SK-N-SH (cell line): ENCODE data around the gene SV2A. TPM values are rescaled to one million over a fixed set of nuclear protein-coding genes. Genes with fewer than 3 reads are reported as not detected.
A peak's percentile ranks its signal among the peaks of the same experiment; 100 is the strongest.

ENCODE experiments used
- CTCF ChIA-PET: fragments of 300-600, 350-600 bp; formaldehyde crosslinking; extraction: SDS; loops from one replicate; lab custom pipeline; 2021; lab: Yijun Ruan, JAX
- POLR2A ChIA-PET: fragments of 350-600 bp; sonication (Branson Sonifier 250); formaldehyde crosslinking; extraction: SDS; loops from one replicate; lab custom pipeline; 2020; ENCODE audit warnings: antibody characterized with exemption, inconsistent platforms; lab: Yijun Ruan, JAX
- DNase-seq: peaks from one replicate; pipeline ENCODE4 v3.0.0; 2012
- H2AFZ ChIP-seq: fragments of 200-600 bp; sonication (generic); 2 replicates; pipeline ENCODE4 v1.8.1; 2016; ENCODE audit warnings: antibody characterized with exemption, mild to moderate bottlenecking, low read depth
- H3F3A ChIP-seq: fragments of 200-600 bp; sonication (generic); replicated peaks from 2 replicates; pipeline ENCODE3; 2016; ENCODE audit warnings: antibody characterized with exemption, mild to moderate bottlenecking; ENCODE audit not compliant: insufficient read depth
- H3K27ac ChIP-seq, 2 experiments: fragments of 200-500 bp in 1 of 2; fragments of 200-600 bp in 1 of 2; sonication (Bioruptor generic) in 1 of 2; sonication (generic), shearing (Covaris generic) in 1 of 2; 2 replicates each; pipeline versions ENCODE4 v1.5.1 to v1.6.1; 2014 to 2016; ENCODE audit warnings: low read depth in 2 of 2, inconsistent platforms in 1 of 2, low read length in 1 of 2, mild to moderate bottlenecking in 1 of 2, mixed read lengths in 1 of 2
- H3K27me3 ChIP-seq: fragments of 200-600 bp; sonication (generic), shearing (Covaris generic); 2 replicates; pipeline ENCODE4 v1.6.1; 2016; ENCODE audit warnings: mixed run types; ENCODE audit not compliant: insufficient read depth
- H3K36me3 ChIP-seq, 2 experiments: fragments of 200-500 bp in 1 of 2; fragments of 200-600 bp in 1 of 2; sonication (Bioruptor generic) in 1 of 2; sonication (generic) in 1 of 2; replicated peaks in 1 of 2; 2 replicates each; pipeline versions ENCODE3 to v1.5.1; 2014 to 2016; ENCODE audit warnings: low read length in 1 of 2, mild to moderate bottlenecking in 1 of 2; ENCODE audit not compliant: insufficient read depth in 2 of 2, control insufficient read depth in 1 of 2
- H3K4me1 ChIP-seq, 2 experiments: fragments of 200-500 bp in 1 of 2; fragments of 200-600 bp in 1 of 2; sonication (Bioruptor generic) in 1 of 2; sonication (generic), shearing (Covaris generic) in 1 of 2; 2 replicates each; pipeline versions ENCODE4 v1.5.1 to v1.6.1; 2014 to 2016; ENCODE audit warnings: low read depth in 1 of 2, low read length in 1 of 2, mixed run types in 1 of 2; ENCODE audit not compliant: insufficient read depth in 2 of 2, control insufficient read depth in 1 of 2
- H3K4me2 ChIP-seq: fragments of 200-600 bp; sonication (generic), shearing (Covaris generic); 2 replicates; pipeline ENCODE4 v1.6.1; 2017; ENCODE audit warnings: mixed run types
- H3K4me3 ChIP-seq, 2 experiments: fragments of 200-500 bp in 1 of 2; fragments of 200-600 bp in 1 of 2; sonication (Bioruptor generic) in 1 of 2; sonication (generic), shearing (Covaris generic) in 1 of 2; 2 replicates each; pipeline versions ENCODE4 v1.5.1 to v1.8.1; 2014 to 2016; ENCODE audit warnings: low read depth in 2 of 2, inconsistent platforms in 1 of 2, low read length in 1 of 2, mild to moderate bottlenecking in 1 of 2, mixed read lengths in 1 of 2, moderate library complexity in 1 of 2
- H3K79me2 ChIP-seq: fragments of 200-600 bp; sonication (generic); 2 replicates; pipeline ENCODE4 v1.8.1; 2017; ENCODE audit warnings: mild to moderate bottlenecking; ENCODE audit not compliant: insufficient read depth
- H3K9ac ChIP-seq: fragments of 200-600 bp; sonication (generic); 2 replicates; pipeline ENCODE4 v1.6.1; 2017; ENCODE audit warnings: mixed run types
- H3K9me2 ChIP-seq: fragments of 200-600 bp; sonication (generic); 2 replicates; pipeline ENCODE4 v1.6.1; 2017; ENCODE audit warnings: mixed run types
- H3K9me3 ChIP-seq: fragments of 200-600 bp; sonication (generic); 2 replicates; pipeline ENCODE4 v1.6.1; 2017; ENCODE audit warnings: mixed run types, mild to moderate bottlenecking, moderate library complexity
- H4K20me1 ChIP-seq: fragments of 200-600 bp; sonication (generic); 2 replicates; pipeline ENCODE4 v1.6.1; 2017; ENCODE audit warnings: mild to moderate bottlenecking, mixed run types; ENCODE audit not compliant: insufficient read depth
- CHD2 ChIP-seq: fragments of 150-350 bp; IDR thresholded peaks from 2 replicates; pipeline ENCODE4 v1.6.1; 2018; ENCODE audit warnings: low read length; ENCODE audit not compliant: partially characterized antibody
- CTCF ChIP-seq: fragments of 200-600 bp; sonication (generic); IDR thresholded peaks from 2 replicates; pipeline ENCODE4 v1.6.1; 2017; ENCODE audit warnings: antibody characterized with exemption, mild to moderate bottlenecking, moderate library complexity
- ELF1 ChIP-seq: IDR thresholded peaks from 2 replicates; pipeline ENCODE4 v1.4.0; 2012
- EP300 ChIP-seq, 2 experiments: IDR thresholded peaks; 2 replicates each; pipeline versions ENCODE4 v1.4.0 to v1.6.1; 2012; ENCODE audit warnings: borderline replicate concordance in 1 of 2, low read depth in 1 of 2, low read length in 1 of 2
- EZH2phosphoT487 ChIP-seq: fragments of 200-600 bp; sonication (generic); IDR thresholded peaks from 2 replicates; pipeline ENCODE4 v1.6.1; 2017; ENCODE audit warnings: low read depth, mixed run types, mild to moderate bottlenecking, antibody characterized with exemption, moderate library complexity, borderline replicate concordance
- FOSL2 ChIP-seq: IDR thresholded peaks from 2 replicates; pipeline ENCODE4 v1.4.0; 2012; ENCODE audit warnings: low read depth, mild to moderate bottlenecking, moderate library complexity, borderline replicate concordance
- FOXJ3 ChIP-seq: sonication (generic); formaldehyde crosslinking; IDR thresholded peaks from 2 replicates; pipeline ENCODE4 v1.5.1; 2020; ENCODE audit warnings: mild to moderate bottlenecking, missing genetic modification reagents
- GATA2 ChIP-seq: sonication (generic); formaldehyde crosslinking; IDR thresholded peaks from 2 replicates; pipeline ENCODE4 v1.5.0; 2020; ENCODE audit warnings: mild to moderate bottlenecking, missing genetic modification reagents
- IRF3 ChIP-seq: fragments of 150-350 bp; IDR thresholded peaks from 2 replicates; pipeline ENCODE4 v1.6.1; 2016; ENCODE audit warnings: mild to moderate bottlenecking, low read depth, low read length
- JUND ChIP-seq: IDR thresholded peaks from 2 replicates; pipeline ENCODE4 v1.4.0; 2012
- MAX ChIP-seq: IDR thresholded peaks from 2 replicates; pipeline ENCODE4 v1.4.0; 2012; ENCODE audit warnings: low read depth
- MXI1 ChIP-seq: IDR thresholded peaks from 2 replicates; pipeline ENCODE4 v1.6.1; 2012; ENCODE audit warnings: mild to moderate bottlenecking, low read depth, low read length, improper control_type of control experiment
- NRF1 ChIP-seq: IDR thresholded peaks from 2 replicates; pipeline ENCODE4 v1.6.1; 2012; ENCODE audit warnings: low read depth, mild to moderate bottlenecking, low read length
- POLR2AphosphoS5 ChIP-seq: IDR thresholded peaks from 2 replicates; pipeline ENCODE4 v1.6.1; 2012; ENCODE audit warnings: low read depth, low read length
- RCOR1 ChIP-seq: fragments of 150-350 bp; IDR thresholded peaks from 2 replicates; pipeline ENCODE4 v1.6.1; 2017; ENCODE audit warnings: antibody characterized with exemption, low read length
- RFX5 ChIP-seq: IDR thresholded peaks from 2 replicates; pipeline ENCODE4 v1.6.1; 2012; ENCODE audit warnings: mild to moderate bottlenecking, improper control_type of control experiment, low read length
- RXRA ChIP-seq: IDR thresholded peaks from 2 replicates; pipeline ENCODE4 v1.4.0; 2012; ENCODE audit warnings: low read depth, mild to moderate bottlenecking, borderline replicate concordance
- SIN3A ChIP-seq: IDR thresholded peaks from 2 replicates; pipeline ENCODE4 v1.6.1; 2012; ENCODE audit warnings: low read depth, mild to moderate bottlenecking, low read length, moderate library complexity, borderline replicate concordance
- SMC3 ChIP-seq: IDR thresholded peaks from 2 replicates; pipeline ENCODE4 v1.6.1; 2012; ENCODE audit warnings: low read depth, low read length, improper control_type of control experiment
- TAF1 ChIP-seq: IDR thresholded peaks from 2 replicates; pipeline ENCODE4 v1.6.1; 2012; ENCODE audit warnings: low read depth, mild to moderate bottlenecking, low read length, moderate library complexity, borderline replicate concordance
- TCF12 ChIP-seq: IDR thresholded peaks from 2 replicates; pipeline ENCODE4 v1.4.0; 2012
- USF2 ChIP-seq: fragments of 150-350 bp; IDR thresholded peaks from 2 replicates; pipeline ENCODE4 v1.6.1; 2017; ENCODE audit warnings: antibody characterized with exemption, low read length, low read depth, borderline replicate concordance
- YY1 ChIP-seq: IDR thresholded peaks from 2 replicates; pipeline ENCODE4 v1.4.0; 2012; ENCODE audit warnings: low read depth, mild to moderate bottlenecking
- WGBS: methylation state at CpG from one replicate; pipeline ENCODE4 v1.1.6; 2017; ENCODE audit warnings: low lambda C conversion rate; 5-methylcytosine and 5-hydroxymethylcytosine counted together
- polyA plus RNA-seq, 3 experiments: library from polyadenylated mRNA; depleted of rRNA; stranded (reverse); fragments of >200 nt; gene quantifications; 2 replicates each; pipeline ENCODE4 v1.2.3, GENCODE V29; 2012
- TF ChIP-seq, protein P1 (sequence below): IDR thresholded peaks from 2 replicates; pipeline ENCODE4 v1.4.0; 2012; ENCODE audit warnings: low read depth, borderline replicate concordance
- TF ChIP-seq, protein P2 (sequence below): IDR thresholded peaks from 2 replicates; pipeline ENCODE4 v1.6.1; 2012; ENCODE audit warnings: mild to moderate bottlenecking, low read depth, low read length, moderate library complexity

The SV2A gene
- polyA plus RNA-seq (2012; rRNA removed) = 22.7 and 27.6 TPM in 2 replicates
- 13.9 and 19.5 TPM in 2 replicates for polyA plus RNA-seq (2012; cell fraction: cytosol; rRNA removed)
- 30.3 and 31.6 TPM in 2 replicates for polyA plus RNA-seq (2012; cell fraction: nucleus; rRNA removed)

- TF ChIP-seq SIN3A (peak; percentile 27; the same call in 1 of the 2 replicates), GATA2 (no peak), MAX (peak; percentile 72), RCOR1 (no peak), ELF1 (no peak), FOSL2 (no peak), EZH2phosphoT487 (no peak), YY1 (0 out of 2 replicates have a peak, but pooled peaks have one; percentile 60), IRF3 (no peak), TCF12 (no peak), FOXJ3 (CRISPR knock-in tag) (no peak), NRF1 (no peak), USF2 (no peak), RXRA (no peak), POLR2AphosphoS5 (peak; percentile 51), JUND (no peak), CTCF (no peak), SMC3 (no peak), EP300 (IDR thresholded peaks at IDR 0.05; ENCODE audit: borderline replicate concordance in 1 of 2, low read depth in 1 of 2, low read length in 1 of 2) (no peak), CHD2 (no peak), RFX5 (no peak), TAF1 (peak; percentile 41; the same call in 1 of the 2 replicates), MXI1 (peak; percentile 67; the same call in 1 of the 2 replicates)
- TF ChIP-seq, protein P1, sequence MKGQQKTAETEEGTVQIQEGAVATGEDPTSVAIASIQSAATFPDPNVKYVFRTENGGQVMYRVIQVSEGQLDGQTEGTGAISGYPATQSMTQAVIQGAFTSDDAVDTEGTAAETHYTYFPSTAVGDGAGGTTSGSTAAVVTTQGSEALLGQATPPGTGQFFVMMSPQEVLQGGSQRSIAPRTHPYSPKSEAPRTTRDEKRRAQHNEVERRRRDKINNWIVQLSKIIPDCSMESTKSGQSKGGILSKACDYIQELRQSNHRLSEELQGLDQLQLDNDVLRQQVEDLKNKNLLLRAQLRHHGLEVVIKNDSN = no peak
- TF ChIP-seq, protein P2, sequence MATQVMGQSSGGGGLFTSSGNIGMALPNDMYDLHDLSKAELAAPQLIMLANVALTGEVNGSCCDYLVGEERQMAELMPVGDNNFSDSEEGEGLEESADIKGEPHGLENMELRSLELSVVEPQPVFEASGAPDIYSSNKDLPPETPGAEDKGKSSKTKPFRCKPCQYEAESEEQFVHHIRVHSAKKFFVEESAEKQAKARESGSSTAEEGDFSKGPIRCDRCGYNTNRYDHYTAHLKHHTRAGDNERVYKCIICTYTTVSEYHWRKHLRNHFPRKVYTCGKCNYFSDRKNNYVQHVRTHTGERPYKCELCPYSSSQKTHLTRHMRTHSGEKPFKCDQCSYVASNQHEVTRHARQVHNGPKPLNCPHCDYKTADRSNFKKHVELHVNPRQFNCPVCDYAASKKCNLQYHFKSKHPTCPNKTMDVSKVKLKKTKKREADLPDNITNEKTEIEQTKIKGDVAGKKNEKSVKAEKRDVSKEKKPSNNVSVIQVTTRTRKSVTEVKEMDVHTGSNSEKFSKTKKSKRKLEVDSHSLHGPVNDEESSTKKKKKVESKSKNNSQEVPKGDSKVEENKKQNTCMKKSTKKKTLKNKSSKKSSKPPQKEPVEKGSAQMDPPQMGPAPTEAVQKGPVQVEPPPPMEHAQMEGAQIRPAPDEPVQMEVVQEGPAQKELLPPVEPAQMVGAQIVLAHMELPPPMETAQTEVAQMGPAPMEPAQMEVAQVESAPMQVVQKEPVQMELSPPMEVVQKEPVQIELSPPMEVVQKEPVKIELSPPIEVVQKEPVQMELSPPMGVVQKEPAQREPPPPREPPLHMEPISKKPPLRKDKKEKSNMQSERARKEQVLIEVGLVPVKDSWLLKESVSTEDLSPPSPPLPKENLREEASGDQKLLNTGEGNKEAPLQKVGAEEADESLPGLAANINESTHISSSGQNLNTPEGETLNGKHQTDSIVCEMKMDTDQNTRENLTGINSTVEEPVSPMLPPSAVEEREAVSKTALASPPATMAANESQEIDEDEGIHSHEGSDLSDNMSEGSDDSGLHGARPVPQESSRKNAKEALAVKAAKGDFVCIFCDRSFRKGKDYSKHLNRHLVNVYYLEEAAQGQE = no peak
- H3K27me3 ChIP-seq = no peaks in the 10 kb centered on the region
- no peaks in the 10 kb centered on the region for H3K9me3 ChIP-seq
- peak within 1 kb of the TSS; percentile 93 for H2AFZ ChIP-seq
- no peaks in the 10 kb centered on the region for H3K9me2 ChIP-seq
- peak within 1 kb of the TSS in 1 of 2 experiments; percentile 79; a peak in 2 of 4 replicates for H3K27ac ChIP-seq
- DNase-seq = peak; percentile 95
- H3F3A ChIP-seq = peaks cover 12% of the 10 kb centered on the region
- peak within 1 kb of the TSS; percentile 79 for H3K4me2 ChIP-seq
- 10% methylated on average over 23 of the region's 24 CpGs for WGBS
- CTCF ChIA-PET = interaction anchor here (1.1 to 1.8 kb wide), 2 partner anchors 45 to 269 kb away, joined by 3 to 4 read pairs; no protein-coding TSS in a partner anchor
- H3K36me3 ChIP-seq = peaks cover 0 to 16% of the 10 kb centered on the region in 2 experiments
- peaks cover 11 to 26% of the 10 kb centered on the region in 2 experiments; a peak in 2 of 4 replicates for H3K4me1 ChIP-seq
- H3K9ac ChIP-seq = peak within 1 kb of the TSS; percentile 72
- no peaks in the 10 kb centered on the region for H4K20me1 ChIP-seq
- peaks cover 13% of the 10 kb centered on the region for H3K79me2 ChIP-seq
- peak within 1 kb of the TSS; percentile 80 to 83 for H3K4me3 ChIP-seq
- POLR2A ChIA-PET = interaction anchor here (2.1 kb wide), 1 partner anchor 30 kb away, joined by 10 read pairs; a partner anchor contains a TSS
Measured at GRCh38 chr1:149917571-149918144, at the start of gene SV2A. TSS of gene SV2A (minus strand) at chr1:149917844. CDS start at chr1:149913840, 4,004 bp downstream.
